KMS-11 (cell line): Measurements from ENCODE around the gene SWT1.

Experiments used
- H2AFZ ChIP-seq: fragments of 200-600 bp; sonication (generic); 2 replicates; pipeline ENCODE4 v1.6.1; 2016; ENCODE audit warnings: antibody characterized with exemption, mixed run types, low read depth
- H3K27ac ChIP-seq: fragments of 200-600 bp; sonication (generic); 2 replicates; pipeline ENCODE4 v1.6.1; 2016; ENCODE audit warnings: mild to moderate bottlenecking, mixed run types
- H3K27me3 ChIP-seq: fragments of 200-600 bp; sonication (generic); 2 replicates; pipeline ENCODE4 v1.6.1; 2017; ENCODE audit warnings: mild to moderate bottlenecking, low read depth, mixed run types, moderate library complexity; ENCODE audit not compliant: insufficient read depth
- H3K36me3 ChIP-seq: fragments of 200-600 bp; sonication (generic); 2 replicates; pipeline ENCODE4 v1.6.1; 2017; ENCODE audit warnings: mild to moderate bottlenecking, mixed run types; ENCODE audit not compliant: insufficient read depth
- H3K4me1 ChIP-seq: fragments of 200-600 bp; sonication (generic); 2 replicates; pipeline ENCODE4 v1.6.1; 2016; ENCODE audit warnings: mild to moderate bottlenecking, low read depth, mixed run types; ENCODE audit not compliant: poor library complexity, severe bottlenecking
- H3K4me2 ChIP-seq: fragments of 200-600 bp; sonication (generic); 2 replicates; pipeline ENCODE4 v1.7.0; 2016; ENCODE audit warnings: mild to moderate bottlenecking, mixed run types
- H3K4me3 ChIP-seq: fragments of 200-600 bp; sonication (generic); IDR thresholded peaks from 2 replicates; pipeline ENCODE4 v1.6.1; 2017; ENCODE audit warnings: low read depth, low read length, mixed read lengths; ENCODE audit not compliant: insufficient read depth
- H3K79me2 ChIP-seq: fragments of 200-600 bp; sonication (generic); 2 replicates; pipeline ENCODE4 v1.6.1; 2016; ENCODE audit warnings: low read depth, mixed run types; ENCODE audit not compliant: insufficient read depth
- H3K9ac ChIP-seq: fragments of 200-600 bp; sonication (generic); 2 replicates; pipeline ENCODE4 v1.6.1; 2016; ENCODE audit warnings: mild to moderate bottlenecking, mixed run types
- H4K20me1 ChIP-seq: fragments of 200-600 bp; sonication (generic); 2 replicates; pipeline ENCODE4 v1.6.1; 2016; ENCODE audit warnings: mild to moderate bottlenecking, mixed run types; ENCODE audit not compliant: insufficient read depth
- CTCF ChIP-seq: fragments of 200-600 bp; sonication (generic); conservative IDR thresholded peaks from 2 replicates; pipeline ENCODE4 v1.6.1; 2017; ENCODE audit warnings: low read depth, mild to moderate bottlenecking, antibody characterized with exemption, low read length, moderate library complexity, mixed read lengths

The SWT1 gene

DNA sequence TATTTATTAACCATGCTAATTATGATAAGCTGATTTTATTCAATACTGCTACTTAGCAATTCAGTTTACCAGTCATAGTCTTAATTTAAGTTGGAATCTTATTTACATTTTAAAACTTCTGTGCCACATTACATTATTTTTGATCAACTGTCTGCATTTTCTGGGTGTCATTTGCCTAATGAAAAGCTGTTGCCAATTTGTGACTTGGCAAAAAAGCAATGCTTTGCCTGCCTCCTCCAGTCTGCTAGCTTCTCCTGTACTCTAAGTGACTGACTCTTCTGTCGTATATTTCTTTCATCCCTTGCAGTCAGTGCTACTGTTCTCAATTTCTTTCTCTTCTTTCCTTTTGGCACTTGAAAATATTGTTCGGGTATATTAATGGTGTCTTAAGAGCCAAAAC is 165.7 kb downstream of the SWT1 start:
- no peaks in the 10 kb centered on the region for H3K79me2 ChIP-seq
- no peaks in the 10 kb centered on the region for H4K20me1 ChIP-seq
- H3K9ac ChIP-seq, result no peak overlapping the region
- no peaks in the 10 kb centered on the region for H3K36me3 ChIP-seq
- no peak overlapping the region for H3K4me2 ChIP-seq
- H3K4me3 ChIP-seq, result no peak overlapping the region
- H3K4me1 ChIP-seq, result peaks cover 13% of the 10 kb centered on the region
- H3K27ac ChIP-seq, result no peak overlapping the region
- no peaks in the 10 kb centered on the region for H3K27me3 ChIP-seq
- H2AFZ ChIP-seq, result no peak overlapping the region
- no peak for TF ChIP-seq CTCF

DNA sequence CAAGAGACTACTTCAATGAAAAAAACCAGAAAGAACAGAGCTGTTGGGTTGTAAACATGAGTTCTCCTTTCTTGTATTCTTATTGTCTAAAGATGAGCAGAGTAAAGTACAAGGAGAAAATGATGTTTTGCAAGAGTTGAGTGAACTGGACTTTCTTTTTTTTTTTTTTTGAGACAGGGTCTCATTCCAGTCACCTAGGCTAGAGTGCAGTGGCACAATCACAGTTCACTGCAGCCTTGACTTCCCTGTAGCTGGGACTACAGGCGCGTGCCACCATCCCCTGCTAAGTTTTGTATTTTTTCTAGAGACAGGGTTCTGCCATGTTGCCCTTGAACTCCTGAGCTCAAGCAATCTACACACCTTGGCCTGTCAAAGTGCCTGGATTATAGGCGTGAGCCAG is 167.2 kb downstream of the SWT1 start:
- no peaks in the 10 kb centered on the region for H3K36me3 ChIP-seq
- H3K4me1 ChIP-seq, result peaks cover under 1% of the 10 kb centered on the region
- H3K4me3 ChIP-seq, result no peak overlapping the region
- no peaks in the 10 kb centered on the region for H3K79me2 ChIP-seq
- no peaks in the 10 kb centered on the region for H3K27me3 ChIP-seq
- H4K20me1 ChIP-seq, result no peaks in the 10 kb centered on the region
- H3K9ac ChIP-seq, result no peak overlapping the region
- no peak overlapping the region for H3K4me2 ChIP-seq
- H2AFZ ChIP-seq, result no peak overlapping the region
- no peak overlapping the region for H3K27ac ChIP-seq
- TF ChIP-seq CTCF, result no peak

- H3K4me2 ChIP-seq, result no peak overlapping the region
- H3K9ac ChIP-seq, result no peak overlapping the region
- no peaks in the 10 kb centered on the region for H3K36me3 ChIP-seq
- H3K79me2 ChIP-seq, result no peaks in the 10 kb centered on the region
- no peak overlapping the region for H3K27ac ChIP-seq
- H3K27me3 ChIP-seq, result no peaks in the 10 kb centered on the region
- H3K4me1 ChIP-seq, result no peaks in the 10 kb centered on the region
- TF ChIP-seq CTCF, result no peak
- no peaks in the 10 kb centered on the region for H4K20me1 ChIP-seq
- no peak overlapping the region for H3K4me3 ChIP-seq
- H2AFZ ChIP-seq, result no peak overlapping the region
Measured at GRCh38 chr1:185325413-185325812, 168.4 kb downstream of the SWT1 start.

DNA sequence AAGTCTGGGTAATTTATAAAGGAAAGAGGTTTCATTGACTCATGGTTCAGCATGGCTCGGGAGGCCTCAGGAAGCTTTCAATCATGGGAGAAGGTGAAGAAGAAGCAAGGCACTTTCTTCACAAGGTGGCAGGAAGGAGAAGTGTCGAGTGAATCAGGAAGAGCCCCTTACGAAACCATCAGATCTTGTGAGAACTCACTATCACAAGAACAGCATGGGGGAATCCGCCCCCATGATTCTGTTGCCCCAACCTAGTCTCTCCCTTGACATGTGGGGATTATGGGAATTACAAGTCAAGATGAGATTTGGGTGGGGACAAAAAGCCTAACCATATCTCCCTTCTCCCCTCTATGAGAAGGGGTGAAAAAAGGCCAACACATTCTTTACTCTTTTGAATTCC is 171.3 kb downstream of the SWT1 start:
- Histone ChIP-seq H3K4me2 (no peak overlapping the region), H3K9ac (no peak overlapping the region), H4K20me1 (no peaks in the 10 kb centered on the region), H2AFZ (no peak overlapping the region), H3K79me2 (no peaks in the 10 kb centered on the region), H3K27ac (no peak overlapping the region), H3K4me3 (no peak overlapping the region), H3K27me3 (no peaks in the 10 kb centered on the region), H3K36me3 (no peaks in the 10 kb centered on the region), H3K4me1 (no peaks in the 10 kb centered on the region)
- no peak for TF ChIP-seq CTCF
